NB4 (cell line): ENCODE results near the gene ALB.

Experiments
- DNase-seq: peaks from one replicate; pipeline ENCODE4 v3.0.0; 2010; ENCODE audit warnings: low read depth
- H3K4me3 ChIP-seq: one replicate; pipeline ENCODE4 v1.5.1; 2011; ENCODE audit warnings: mild to moderate bottlenecking, low read depth, low read length, moderate library complexity
- MYC ChIP-seq: IDR thresholded peaks from 2 replicates; pipeline ENCODE4 v1.6.1; 2011; ENCODE audit warnings: low read depth, low read length
- POLR2A ChIP-seq: IDR thresholded peaks from 2 replicates; pipeline ENCODE4 v1.6.1; 2011; ENCODE audit warnings: mild to moderate bottlenecking; ENCODE audit not compliant: insufficient read length; ENCODE audit errors: extremely low read depth
- TF ChIP-seq, protein P1 (sequence below): IDR thresholded peaks from 2 replicates; pipeline ENCODE4 v1.6.1; 2011; ENCODE audit warnings: low read depth, low read length
- TF ChIP-seq, protein P2 (sequence below): IDR thresholded peaks from one replicate; pipeline ENCODE4 v1.5.1; 2012; ENCODE audit warnings: low read depth, low read length

ALB gene

DNA sequence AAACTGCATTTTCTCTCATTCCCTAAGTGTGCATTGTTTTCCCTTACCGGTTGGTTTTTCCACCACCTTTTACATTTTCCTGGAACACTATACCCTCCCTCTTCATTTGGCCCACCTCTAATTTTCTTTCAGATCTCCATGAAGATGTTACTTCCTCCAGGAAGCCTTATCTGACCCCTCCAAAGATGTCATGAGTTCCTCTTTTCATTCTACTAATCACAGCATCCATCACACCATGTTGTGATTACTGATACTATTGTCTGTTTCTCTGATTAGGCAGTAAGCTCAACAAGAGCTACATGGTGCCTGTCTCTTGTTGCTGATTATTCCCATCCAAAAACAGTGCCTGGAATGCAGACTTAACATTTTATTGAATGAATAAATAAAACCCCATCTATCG is 29.1 kb downstream of the ALB start:
- H3K4me3 ChIP-seq: no peak overlapping the region
- no peak for TF ChIP-seq POLR2A
- TF ChIP-seq MYC: no peak
- TF ChIP-seq, protein P1, sequence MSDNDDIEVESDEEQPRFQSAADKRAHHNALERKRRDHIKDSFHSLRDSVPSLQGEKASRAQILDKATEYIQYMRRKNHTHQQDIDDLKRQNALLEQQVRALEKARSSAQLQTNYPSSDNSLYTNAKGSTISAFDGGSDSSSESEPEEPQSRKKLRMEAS: no peak
- TF ChIP-seq, protein P2, sequence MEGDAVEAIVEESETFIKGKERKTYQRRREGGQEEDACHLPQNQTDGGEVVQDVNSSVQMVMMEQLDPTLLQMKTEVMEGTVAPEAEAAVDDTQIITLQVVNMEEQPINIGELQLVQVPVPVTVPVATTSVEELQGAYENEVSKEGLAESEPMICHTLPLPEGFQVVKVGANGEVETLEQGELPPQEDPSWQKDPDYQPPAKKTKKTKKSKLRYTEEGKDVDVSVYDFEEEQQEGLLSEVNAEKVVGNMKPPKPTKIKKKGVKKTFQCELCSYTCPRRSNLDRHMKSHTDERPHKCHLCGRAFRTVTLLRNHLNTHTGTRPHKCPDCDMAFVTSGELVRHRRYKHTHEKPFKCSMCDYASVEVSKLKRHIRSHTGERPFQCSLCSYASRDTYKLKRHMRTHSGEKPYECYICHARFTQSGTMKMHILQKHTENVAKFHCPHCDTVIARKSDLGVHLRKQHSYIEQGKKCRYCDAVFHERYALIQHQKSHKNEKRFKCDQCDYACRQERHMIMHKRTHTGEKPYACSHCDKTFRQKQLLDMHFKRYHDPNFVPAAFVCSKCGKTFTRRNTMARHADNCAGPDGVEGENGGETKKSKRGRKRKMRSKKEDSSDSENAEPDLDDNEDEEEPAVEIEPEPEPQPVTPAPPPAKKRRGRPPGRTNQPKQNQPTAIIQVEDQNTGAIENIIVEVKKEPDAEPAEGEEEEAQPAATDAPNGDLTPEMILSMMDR: no peak
- DNase-seq: no peak

GRCh38 chr4:73434311-73434710 is 30.2 kb downstream of the ALB start:
- no peak for TF ChIP-seq MYC
- TF ChIP-seq, protein P2: peak; percentile 17
- DNase-seq: peak; percentile 1
- H3K4me3 ChIP-seq: no peak overlapping the region

GRCh38 chr4:73435984-73436383 is 31.9 kb downstream of the ALB start, which contains the start of gene AFP:
Gene AFP (plus strand): TSS chr4:73436221. CDS start chr4:73436263, 42 bp downstream.
- TF ChIP-seq, protein P2: no peak
- TF ChIP-seq MYC: no peak
- no peak within 1 kb of the TSS for H3K4me3 ChIP-seq
- no peak for DNase-seq

DNA sequence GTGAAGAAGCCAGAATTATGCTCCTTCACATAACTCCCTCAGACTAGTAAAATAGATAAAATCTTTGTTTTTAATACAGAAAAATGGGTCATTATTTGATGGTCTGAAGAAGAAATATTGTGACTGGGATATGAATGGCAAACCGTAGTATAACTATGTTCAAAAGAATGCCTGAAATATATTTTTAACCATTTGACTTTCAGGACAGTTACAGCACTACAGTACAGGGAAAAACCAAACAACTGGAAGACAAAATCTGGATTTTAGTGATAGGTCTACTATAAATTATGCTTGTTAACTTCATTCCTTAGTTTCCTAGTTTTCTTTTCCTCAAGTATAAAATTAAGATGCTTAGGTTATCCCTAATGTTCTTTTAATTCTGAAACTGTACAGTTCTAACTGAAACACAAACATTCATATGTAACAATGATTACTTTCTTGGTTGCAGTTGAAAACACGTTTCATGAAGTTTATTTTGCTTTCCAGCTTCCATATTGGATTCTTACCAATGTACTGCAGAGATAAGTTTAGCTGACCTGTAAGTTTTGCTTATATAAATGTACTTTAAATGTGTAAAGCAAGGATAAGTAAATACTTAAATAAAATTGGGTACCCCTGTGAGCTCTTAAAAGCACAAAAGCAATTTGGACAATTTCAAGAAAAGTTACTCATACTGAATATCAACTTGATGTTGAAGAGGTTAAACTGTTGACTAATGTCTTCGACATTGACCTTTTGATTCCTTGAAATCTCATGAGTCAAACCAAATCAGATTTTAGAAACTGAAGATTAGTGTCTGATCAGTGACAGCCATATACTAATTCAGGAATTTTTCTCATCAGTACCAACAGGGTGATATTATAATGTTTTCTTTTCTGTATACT is 32.8 kb downstream of the ALB start:
- TF ChIP-seq MYC (no peak), POLR2A (no peak)
- TF ChIP-seq, protein P2: no peak
- TF ChIP-seq, protein P1: no peak
- no peak overlapping the region for H3K4me3 ChIP-seq
- no peak for DNase-seq

GRCh38 chr4:73437558-73437956 is 33.5 kb downstream of the ALB start:
- H3K4me3 ChIP-seq: no peak overlapping the region
- TF ChIP-seq MYC (no peak), POLR2A (no peak)
- TF ChIP-seq, protein P2: no peak
- TF ChIP-seq, protein P1: no peak
- DNase-seq: no peak

DNA sequence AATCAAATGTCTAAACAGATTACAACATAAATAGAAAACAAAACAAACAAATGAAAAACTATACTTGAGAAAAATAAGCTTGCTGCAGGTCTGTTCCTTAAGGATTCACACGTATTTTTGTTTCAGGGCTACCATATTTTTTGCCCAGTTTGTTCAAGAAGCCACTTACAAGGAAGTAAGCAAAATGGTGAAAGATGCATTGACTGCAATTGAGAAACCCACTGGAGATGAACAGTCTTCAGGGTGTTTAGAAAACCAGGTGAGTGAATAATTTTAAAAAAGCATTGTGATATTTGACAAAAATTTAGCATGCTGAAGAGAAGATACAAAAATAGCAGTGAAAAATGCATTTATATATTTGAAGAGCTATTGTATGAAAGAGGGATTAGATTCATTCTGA is 34.0 kb downstream of the ALB start:
- DNase-seq: no peak
- no peak overlapping the region for H3K4me3 ChIP-seq
- no peak for TF ChIP-seq MYC
- TF ChIP-seq POLR2A: no peak
- TF ChIP-seq, protein P1: no peak
- TF ChIP-seq, protein P2: no peak
